DLD1 (cell line): Measurements from ENCODE around the gene LASP1.

Source experiments
- in situ Hi-C: cut with HindIII; loops from 2 replicates; pipeline ENCODE4 v1.10.0; 2017; ENCODE audit warnings: low sequenced_read_pairs

Gene LASP1

GRCh38 chr17:38970804-38971203 lies 100.9 kb downstream of the LASP1 start:
- in situ Hi-C loops: no loop called here
